Stimulated activated CD8-positive, alpha-beta memory T cell treated with anti-CD3 and anti-CD28 coated beads, Interleukin-2, amount 100 ng/mL, for 48 hours (primary cell): Measurements from ENCODE around the gene TWF2.

Experiments used
- DNase-seq, 2 donors: peaks; one replicate each; pipeline ENCODE4 v3.0.0-alpha.2; 2020; ENCODE audit warnings: low read depth in 2 of 2

TWF2 gene

DNA sequence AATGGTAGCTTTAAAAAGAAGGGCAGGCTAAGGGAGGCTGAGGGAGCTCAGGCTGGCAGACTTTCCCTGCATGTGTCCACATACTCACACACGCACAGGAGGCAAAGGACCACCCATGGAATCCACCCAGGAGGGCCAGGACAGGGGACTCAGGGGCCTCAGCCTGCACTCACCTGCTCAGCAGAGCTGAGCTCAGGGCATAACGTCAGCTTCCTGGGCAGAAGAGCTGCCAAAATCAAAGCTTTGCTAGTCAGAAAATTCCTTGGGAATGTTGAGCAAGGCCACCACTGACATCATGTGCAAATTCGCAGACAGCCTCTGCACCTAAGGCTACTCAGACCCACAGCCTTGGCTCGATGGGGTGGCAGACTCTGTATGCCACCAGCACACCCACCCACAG is 57.4 kb downstream of the TWF2 start:
- DNase-seq = no peak
